Stimulated activated naive CD8-positive, alpha-beta T cell treated with anti-CD3 and anti-CD28 coated beads, Interleukin-15, Interleukin-2, amounts not matched to agents 100 ng/mL and 50 ng/mL, for 24 hours (primary cell): ENCODE data around the gene PCDH8.

Experiments used
- H3K27ac Mint-ChIP-seq: one replicate; pipeline ENCODE4 v1.8.0; 2021; ENCODE audit warnings: mild to moderate bottlenecking, mixed read lengths
- H3K27me3 Mint-ChIP-seq: one replicate; pipeline ENCODE4 v1.8.0; 2021; ENCODE audit warnings: mixed read lengths
- H3K36me3 Mint-ChIP-seq: one replicate; pipeline ENCODE4 v1.8.0; 2021; ENCODE audit warnings: low read depth, mixed read lengths
- H3K4me1 Mint-ChIP-seq: one replicate; pipeline ENCODE4 v1.8.0; 2021; ENCODE audit warnings: low read depth, mixed read lengths
- H3K4me3 Mint-ChIP-seq: one replicate; pipeline ENCODE4 v1.8.0; 2021; ENCODE audit warnings: mild to moderate bottlenecking, mixed read lengths
- H3K9me3 Mint-ChIP-seq: one replicate; pipeline ENCODE4 v1.8.0; 2021; ENCODE audit warnings: mixed read lengths

Gene PCDH8

DNA sequence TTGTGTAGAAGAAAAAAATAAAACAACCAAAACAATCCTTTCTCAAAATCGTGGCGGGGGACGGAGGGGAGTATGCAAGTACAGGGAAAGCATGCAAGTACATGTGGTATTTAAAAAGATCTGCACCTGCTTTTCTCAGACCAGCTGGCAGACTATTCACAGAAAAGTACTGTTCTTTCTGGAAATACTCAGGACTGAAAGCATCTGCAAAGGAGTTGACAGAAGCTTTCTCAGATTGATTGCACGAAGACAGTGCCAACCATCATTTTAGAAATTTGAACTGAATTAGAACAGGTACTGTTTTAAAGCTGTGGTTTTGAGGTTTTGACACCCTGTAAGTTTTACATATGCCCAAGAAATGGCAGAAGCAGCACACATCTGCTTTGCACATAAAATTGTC lies 19.8 kb upstream of the PCDH8 start:
- Mint-ChIP-seq H3K36me3 (no peaks in the 10 kb centered on the region), H3K4me3 (no peak overlapping the region), H3K4me1 (no peaks in the 10 kb centered on the region)

DNA sequence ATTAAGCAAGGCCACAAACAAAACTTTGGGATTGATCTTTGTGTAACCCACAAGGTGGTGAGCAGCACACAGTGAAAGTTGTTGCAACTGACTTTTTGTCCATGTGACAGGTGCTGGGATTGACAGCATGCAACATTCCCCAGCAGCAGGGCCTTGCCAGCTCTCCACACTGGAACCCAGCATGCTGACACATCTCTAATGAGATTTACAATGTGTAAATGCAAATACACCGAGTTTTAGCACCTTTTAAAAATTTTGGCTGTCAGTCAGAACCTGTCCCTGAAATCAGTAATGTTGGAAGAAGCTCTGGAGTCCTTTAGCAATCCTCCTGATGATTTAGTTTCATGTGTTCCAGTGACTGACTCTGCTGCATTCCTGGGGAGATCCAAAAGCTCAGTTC lies 16.5 kb upstream of the PCDH8 start:
- Mint-ChIP-seq H3K4me3 (no peak overlapping the region), H3K27ac (no peak overlapping the region), H3K4me1 (no peaks in the 10 kb centered on the region), H3K27me3 (peaks cover 9% of the 10 kb centered on the region), H3K36me3 (no peaks in the 10 kb centered on the region), H3K9me3 (no peaks in the 10 kb centered on the region)

More for the DNA sequence above, 19.8 kb upstream of the PCDH8 start:
- Mint-ChIP-seq H3K9me3 (no peaks in the 10 kb centered on the region), H3K27ac (no peak overlapping the region), H3K27me3 (peaks cover 12% of the 10 kb centered on the region)

DNA sequence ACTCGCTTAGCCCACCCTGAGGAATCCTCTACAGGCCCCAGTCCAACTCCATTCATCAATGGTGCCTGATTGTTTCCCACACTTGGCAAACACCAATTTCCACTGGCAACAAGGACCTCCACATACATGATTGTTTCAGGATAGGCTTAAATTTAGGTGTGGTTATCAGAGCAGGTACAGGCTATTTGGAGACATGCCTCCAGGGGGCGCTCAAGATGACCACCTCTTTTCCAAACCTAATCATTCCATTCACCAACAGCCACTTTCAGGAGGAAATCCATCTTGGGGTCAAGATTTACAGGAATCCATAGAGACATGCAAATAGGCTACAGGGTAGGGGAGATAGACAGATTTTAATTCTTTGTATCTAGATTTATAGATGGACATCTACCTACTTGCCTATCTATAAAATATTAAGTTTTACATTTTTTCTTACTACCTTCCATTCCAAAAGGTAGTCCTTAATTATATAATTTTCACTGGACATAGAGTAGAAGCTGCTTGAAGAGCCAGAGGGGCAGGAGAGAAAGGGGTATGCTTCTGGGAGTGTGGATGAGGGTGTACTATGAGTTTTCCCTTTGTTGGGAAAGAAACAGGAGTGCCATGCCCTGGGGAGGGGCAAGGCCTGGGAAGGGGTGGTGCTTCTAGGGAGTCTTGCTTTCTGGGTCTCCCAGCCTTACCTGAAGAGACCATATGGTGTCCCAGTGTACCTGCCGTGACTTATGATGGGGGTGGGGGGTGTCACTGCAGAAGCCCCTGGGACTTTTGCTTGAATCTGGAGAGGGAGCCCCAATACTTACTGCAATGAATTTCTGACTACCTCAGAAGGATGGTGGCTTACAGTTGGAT lies 14.1 kb upstream of the PCDH8 start:
- Mint-ChIP-seq H3K4me1 (no peaks in the 10 kb centered on the region), H3K4me3 (no peak overlapping the region), H3K36me3 (no peaks in the 10 kb centered on the region), H3K27me3 (peaks cover 12% of the 10 kb centered on the region), H3K9me3 (no peaks in the 10 kb centered on the region), H3K27ac (no peak overlapping the region)

DNA sequence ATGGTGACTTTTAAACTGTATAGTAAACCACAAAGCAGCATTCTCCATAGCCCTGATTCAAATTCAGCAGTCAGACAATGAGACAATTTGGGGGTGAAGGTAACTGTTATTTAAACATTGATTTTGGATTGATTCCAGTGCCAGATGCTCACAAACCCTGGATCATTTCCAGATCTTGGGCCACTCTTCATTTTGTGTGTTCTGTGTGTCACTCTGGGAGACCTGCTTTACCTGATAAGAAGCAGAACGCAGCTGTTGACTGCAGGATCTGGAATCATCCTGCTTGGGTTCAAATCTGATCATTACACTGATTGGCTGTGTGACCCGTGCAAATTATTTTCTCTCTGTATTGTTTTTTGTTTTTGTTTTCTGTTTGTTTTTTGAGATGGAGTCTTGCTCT lies 4.0 kb upstream of the PCDH8 start:
- Mint-ChIP-seq H3K36me3 (no peaks in the 10 kb centered on the region), H3K4me1 (peaks cover 30% of the 10 kb centered on the region), H3K27ac (no peak overlapping the region), H3K27me3 (peaks cover 79% of the 10 kb centered on the region), H3K4me3 (no peak overlapping the region), H3K9me3 (no peaks in the 10 kb centered on the region)

DNA sequence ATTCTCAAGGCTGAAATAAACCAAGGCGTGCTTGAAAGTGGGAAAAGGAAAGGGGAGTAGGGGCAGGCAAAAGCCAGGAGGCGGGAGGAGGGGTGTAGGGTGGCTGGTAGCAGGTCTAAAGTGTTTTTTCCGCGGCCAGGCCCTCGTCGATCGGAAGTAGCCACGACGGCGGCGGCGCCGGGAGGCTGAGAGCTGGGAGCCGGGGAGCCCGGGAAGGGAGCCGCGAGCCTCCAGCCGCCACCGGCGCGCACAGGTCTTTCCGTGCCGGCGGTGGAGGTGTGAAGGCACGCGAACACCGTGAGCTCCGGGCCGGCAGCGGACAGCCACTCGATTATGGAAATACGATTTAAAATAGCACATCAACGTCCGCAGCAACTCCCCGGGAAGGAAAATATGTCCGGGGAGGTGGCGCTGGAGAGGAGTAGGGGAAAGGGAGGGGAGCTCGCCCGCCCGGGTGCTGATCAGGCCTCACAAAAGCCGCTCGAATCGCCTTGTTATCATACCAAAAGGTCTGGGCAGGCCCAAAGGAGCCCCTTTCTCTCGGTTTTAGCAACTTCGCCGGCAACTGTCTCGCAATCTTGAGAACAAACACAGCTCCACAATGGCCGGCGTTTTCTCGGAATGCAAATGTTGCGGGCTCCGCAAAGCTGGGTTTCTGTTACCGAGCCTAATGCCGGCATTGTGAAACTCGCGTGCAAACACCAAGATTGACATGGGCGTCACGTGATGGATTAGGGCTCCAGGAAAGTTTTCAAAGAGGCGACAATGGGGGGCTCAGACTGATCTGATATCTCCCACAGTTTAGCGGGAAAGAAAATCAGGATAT lies 2.9 kb upstream of the PCDH8 start:
- peak overlapping the region; percentile 60 for H3K4me3 Mint-ChIP-seq
- no peaks in the 10 kb centered on the region for H3K9me3 Mint-ChIP-seq
- H3K27me3 Mint-ChIP-seq = peaks cover 77% of the 10 kb centered on the region
- H3K4me1 Mint-ChIP-seq = peaks cover 30% of the 10 kb centered on the region
- no peaks in the 10 kb centered on the region for H3K36me3 Mint-ChIP-seq
- H3K27ac Mint-ChIP-seq = no peak overlapping the region

DNA sequence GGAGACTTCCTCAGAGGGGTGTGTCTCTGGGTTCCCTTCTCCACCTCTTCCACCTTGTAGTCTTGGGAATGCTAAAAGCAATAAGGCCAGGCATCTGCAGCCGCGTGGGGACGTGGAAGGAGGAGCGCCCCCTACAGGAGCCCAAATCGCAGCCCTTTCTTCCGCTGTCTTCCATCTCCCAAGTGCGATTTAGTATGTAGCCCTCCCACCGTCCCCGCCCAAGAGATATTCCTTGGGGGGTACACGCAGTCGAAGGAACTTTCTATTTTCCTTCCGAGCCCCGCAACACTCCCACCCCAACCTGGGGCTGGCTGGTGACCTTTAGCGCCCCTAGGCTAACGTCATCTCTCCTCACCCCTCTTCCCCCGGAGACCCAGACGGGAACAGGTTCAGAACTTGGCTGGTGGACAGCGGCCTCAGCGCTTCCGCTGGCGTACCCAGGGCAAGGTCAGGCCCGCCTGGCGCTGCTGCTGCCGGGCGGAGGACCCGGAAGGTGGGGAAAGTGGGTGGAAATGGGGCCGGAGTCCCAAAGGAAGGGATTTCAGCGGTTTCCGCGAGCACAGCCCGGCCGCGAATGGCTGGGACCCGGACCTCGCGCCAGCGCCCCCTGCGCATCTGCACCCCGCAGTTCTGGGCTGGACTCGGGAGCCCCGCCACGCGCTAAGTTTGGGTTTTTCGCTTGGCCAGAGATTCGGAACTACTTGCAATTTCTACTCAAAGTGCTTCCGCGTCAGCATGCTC lies 2.1 kb upstream of the PCDH8 start:
- Mint-ChIP-seq H3K9me3 (no peaks in the 10 kb centered on the region), H3K27me3 (peaks cover 71% of the 10 kb centered on the region), H3K27ac (no peak overlapping the region), H3K36me3 (no peaks in the 10 kb centered on the region), H3K4me1 (peaks cover 30% of the 10 kb centered on the region), H3K4me3 (peak overlapping the region; percentile 60)

DNA sequence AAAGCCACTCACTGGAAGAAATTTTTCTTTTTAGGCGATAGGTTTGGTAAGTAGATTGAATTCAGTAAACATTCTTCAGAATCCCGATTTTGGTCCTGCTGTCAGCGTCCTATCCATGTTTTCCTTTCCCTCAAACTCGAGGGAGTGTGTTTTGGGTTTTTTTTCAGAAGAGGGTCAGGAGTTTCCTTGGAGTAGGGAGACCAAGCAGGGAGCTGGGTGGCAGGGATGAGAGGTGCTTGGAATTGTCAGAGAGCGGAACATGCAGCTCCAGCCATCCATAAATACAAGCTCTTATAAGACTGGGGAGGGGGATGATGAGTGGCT lies 1.6 kb upstream of the PCDH8 start:
- Mint-ChIP-seq H3K36me3 (no peaks in the 10 kb centered on the region), H3K27me3 (peaks cover 70% of the 10 kb centered on the region), H3K4me3 (peak overlapping the region; percentile 24), H3K4me1 (peaks cover 33% of the 10 kb centered on the region), H3K27ac (no peak overlapping the region), H3K9me3 (no peaks in the 10 kb centered on the region)

DNA sequence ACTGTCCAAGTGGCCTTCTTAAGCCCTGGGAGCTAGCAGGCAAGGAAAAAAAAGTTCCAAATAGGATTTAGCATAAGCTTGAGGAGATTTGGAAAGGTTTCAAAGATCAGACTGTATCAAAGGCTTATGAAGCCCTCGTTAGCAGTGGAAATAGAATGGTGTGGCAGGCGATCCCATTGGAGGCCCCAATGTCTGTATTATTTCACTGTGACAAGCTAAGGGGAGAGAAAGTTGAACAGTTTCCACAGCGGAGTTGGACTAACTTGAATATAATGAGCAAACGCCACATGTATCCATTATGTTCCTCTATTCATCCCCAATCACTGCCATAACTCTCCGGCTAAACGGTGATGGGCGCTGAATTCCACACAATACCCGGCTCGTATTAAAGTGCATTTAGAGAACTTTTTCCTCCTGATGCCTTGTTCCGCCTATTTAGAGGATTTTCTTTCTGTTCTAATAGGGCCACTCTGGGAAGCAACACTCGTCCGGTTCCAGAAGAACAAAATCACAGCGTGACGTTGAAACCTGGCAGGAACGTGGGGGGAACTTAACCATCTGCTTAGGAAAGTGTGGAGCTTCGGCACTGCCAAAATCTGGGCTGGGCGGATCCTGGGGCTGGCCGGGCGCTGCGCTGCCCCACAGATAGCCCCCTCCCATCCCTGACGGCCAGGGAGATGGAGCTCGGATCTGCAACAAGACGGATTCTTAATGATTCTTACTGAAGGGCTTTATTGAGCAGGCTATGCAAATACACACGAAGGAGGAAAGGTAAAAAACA lies 1.0 kb upstream of the PCDH8 start:
- Mint-ChIP-seq H3K9me3 (no peaks in the 10 kb centered on the region), H3K27ac (no peak overlapping the region), H3K36me3 (no peaks in the 10 kb centered on the region), H3K27me3 (peaks cover 70% of the 10 kb centered on the region), H3K4me3 (peak overlapping the region; percentile 24), H3K4me1 (peaks cover 36% of the 10 kb centered on the region)

DNA sequence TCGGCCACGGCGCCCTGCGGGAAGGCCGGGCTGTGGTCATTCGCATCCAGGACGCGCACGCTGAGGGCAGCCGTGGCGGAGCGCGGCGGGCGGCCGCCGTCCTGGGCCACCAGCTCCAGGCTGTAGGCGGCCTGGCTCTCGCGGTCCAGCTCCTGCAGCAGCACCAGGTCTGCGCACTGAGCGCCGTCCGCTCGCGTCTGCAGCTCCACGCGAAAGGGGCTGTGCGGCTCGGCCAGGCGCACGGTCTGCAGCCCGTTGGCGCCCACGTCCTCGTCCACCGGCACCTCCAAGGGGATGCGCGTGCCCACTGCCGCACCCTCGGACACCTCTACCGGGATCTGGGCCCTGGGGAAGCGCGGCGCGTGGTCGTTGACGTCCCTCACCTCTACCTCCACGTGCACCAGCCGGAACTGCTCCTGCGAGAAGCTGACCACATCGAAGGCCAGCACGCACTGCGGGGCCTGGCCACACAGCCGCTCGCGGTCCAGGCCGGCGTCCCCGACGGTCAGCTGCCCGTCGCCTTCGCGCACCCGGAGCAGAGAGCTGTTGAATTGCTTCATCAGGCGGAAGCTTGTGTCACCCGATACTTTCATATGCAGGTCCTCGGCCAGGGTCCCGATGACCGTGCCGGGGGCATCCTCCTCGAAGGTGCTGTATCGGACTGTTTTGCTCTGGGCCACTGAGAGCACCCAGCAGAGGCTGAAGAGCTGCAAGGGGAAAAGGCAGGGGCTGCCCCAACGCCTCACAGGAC lies 583 bp downstream of the PCDH8 start:
- Mint-ChIP-seq H3K27ac (no peak overlapping the region), H3K27me3 (peaks cover 71% of the 10 kb centered on the region), H3K36me3 (no peaks in the 10 kb centered on the region), H3K4me3 (no peak overlapping the region), H3K4me1 (peaks cover 36% of the 10 kb centered on the region), H3K9me3 (no peaks in the 10 kb centered on the region)

DNA sequence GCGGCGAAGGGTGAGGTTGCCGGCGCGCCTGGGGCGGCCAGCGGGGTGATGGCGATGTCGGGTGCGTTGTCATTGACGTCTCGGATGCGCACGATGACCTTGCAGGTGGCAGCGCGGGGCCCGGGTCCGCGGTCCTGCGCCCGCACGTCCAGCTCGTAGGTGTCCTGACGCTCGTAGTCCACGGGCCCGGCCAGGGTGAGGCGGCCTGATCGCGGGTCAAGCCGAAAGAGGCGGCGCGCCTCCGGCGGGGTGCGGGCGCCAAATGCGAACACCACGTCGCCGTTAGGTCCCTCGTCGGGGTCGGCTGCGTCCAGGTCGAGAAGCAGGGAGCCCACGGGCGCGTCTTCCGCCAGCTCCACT lies 1.1 kb downstream of the PCDH8 start:
- no peaks in the 10 kb centered on the region for H3K36me3 Mint-ChIP-seq
- H3K27me3 Mint-ChIP-seq = peaks cover 71% of the 10 kb centered on the region
- H3K9me3 Mint-ChIP-seq = no peaks in the 10 kb centered on the region
- no peak overlapping the region for H3K27ac Mint-ChIP-seq
- no peak overlapping the region for H3K4me3 Mint-ChIP-seq
- H3K4me1 Mint-ChIP-seq = peaks cover 34% of the 10 kb centered on the region

DNA sequence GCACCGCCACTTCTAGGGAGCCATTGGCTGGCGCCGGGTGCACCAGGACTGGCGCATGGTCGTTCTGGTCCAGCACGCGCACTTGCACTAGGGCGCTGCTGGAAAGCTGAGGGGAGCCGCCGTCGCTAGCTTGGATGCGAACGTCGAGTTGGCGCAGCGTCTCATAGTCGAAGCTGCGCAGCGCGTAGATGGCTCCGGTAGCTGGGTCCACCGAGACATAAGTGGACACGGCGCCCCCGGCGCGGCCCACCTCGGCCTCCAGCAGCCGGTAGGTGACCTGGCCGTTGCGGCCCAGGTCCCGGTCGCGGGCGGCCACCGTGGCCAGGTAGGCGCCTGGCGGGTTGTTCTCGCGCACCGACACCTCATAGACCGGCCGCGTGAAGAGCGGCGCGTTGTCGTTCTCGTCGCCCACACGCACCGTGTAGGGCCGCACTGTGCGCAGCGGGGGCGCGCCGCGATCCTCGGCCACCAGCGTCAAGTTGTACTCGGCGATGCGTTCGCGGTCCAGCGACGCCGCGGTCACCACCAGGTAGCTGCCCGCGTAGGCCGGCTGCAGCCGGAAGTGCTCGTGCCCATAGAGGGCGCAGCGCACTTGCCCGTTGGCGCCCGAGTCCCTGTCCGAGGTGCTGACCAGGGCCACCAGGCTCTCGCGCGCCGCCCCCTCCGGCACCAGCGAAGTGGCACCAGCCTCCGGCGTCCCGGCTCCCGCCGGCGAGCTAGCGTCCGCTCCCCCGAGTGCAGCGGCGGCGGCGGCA lies 1.7 kb downstream of the PCDH8 start:
- peaks cover 71% of the 10 kb centered on the region for H3K27me3 Mint-ChIP-seq
- H3K9me3 Mint-ChIP-seq = no peaks in the 10 kb centered on the region
- peaks cover 31% of the 10 kb centered on the region for H3K4me1 Mint-ChIP-seq
- H3K36me3 Mint-ChIP-seq = no peaks in the 10 kb centered on the region
- no peak overlapping the region for H3K4me3 Mint-ChIP-seq
- H3K27ac Mint-ChIP-seq = no peak overlapping the region

DNA sequence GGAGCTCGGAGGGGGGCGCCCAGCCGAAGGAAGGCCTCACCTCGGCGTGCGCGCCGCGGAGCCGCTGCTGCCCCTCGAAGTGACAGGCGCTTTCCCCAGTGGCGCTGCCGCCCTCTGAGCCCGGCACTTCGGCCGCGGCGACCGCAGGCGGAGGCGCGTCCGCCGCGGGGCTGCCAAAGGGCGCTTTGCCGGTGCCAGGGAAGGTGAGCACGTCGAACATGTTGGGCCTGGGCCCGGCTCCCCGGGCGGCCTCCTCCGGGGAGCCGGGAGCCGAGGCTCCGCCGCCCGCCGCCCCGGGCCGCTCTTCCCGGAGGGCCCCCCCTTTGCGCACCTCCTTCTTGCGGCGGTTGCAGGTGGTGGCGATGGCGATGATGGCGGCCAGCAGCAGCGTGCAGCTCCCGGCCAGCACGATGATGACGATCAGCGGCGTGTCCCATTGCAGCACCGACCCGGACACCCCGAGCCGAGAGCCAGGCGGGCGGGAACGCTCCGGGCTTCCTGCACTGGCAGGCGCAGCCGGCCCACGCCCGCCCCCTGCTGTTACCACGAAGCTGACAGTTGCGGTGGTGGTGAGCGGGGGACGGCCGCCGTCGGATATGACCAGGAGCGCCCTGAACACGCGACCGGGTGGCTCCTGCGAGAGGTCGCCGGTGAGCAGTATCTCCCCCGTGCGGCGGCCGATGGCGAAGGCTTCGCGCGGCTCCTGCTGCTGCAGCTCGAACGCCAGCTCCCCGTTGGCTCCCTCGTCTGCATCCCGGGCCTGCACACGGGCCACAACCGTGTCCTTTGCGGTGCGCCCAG lies 2.5 kb downstream of the PCDH8 start:
- H3K9me3 Mint-ChIP-seq = no peaks in the 10 kb centered on the region
- peaks cover 69% of the 10 kb centered on the region for H3K27me3 Mint-ChIP-seq
- H3K36me3 Mint-ChIP-seq = no peaks in the 10 kb centered on the region
- peaks cover 26% of the 10 kb centered on the region for H3K4me1 Mint-ChIP-seq
- no peak overlapping the region for H3K27ac Mint-ChIP-seq
- no peak overlapping the region for H3K4me3 Mint-ChIP-seq

DNA sequence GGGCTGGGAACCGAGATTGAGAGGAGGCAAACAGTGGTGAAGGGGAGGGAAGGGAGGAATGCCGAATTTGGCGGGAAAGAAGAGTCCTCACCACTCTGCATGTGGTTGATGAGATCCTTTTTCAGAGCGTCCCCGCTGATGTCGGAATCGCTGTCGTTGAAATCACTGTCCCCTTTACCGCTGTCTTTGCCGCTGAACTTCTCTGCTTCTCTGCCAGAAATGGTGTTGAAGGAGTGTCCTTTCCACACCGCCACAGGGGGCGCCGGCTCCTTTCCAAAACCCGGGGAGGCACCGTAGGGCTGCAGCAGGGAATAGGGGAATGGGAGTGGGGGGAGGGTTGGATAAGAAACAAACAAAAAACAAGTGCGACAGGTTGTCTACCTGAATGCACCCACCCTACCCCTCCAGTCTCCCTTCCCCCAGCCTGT lies 3.1 kb downstream of the PCDH8 start:
- Mint-ChIP-seq H3K36me3 (no peaks in the 10 kb centered on the region), H3K27ac (no peak overlapping the region), H3K4me3 (no peak overlapping the region), H3K9me3 (no peaks in the 10 kb centered on the region), H3K4me1 (peaks cover 21% of the 10 kb centered on the region), H3K27me3 (peaks cover 65% of the 10 kb centered on the region)
